LNCAP (cell line): ENCODE data around the gene TMEM69.

Experiments used
- TF ChIP-seq, protein P1 (sequence below): fragments of 450-650 bp; IDR thresholded peaks from 2 replicates; pipeline ENCODE4 v1.5.1; 2017; ENCODE audit warnings: mild to moderate bottlenecking

TMEM69 gene, protein sequence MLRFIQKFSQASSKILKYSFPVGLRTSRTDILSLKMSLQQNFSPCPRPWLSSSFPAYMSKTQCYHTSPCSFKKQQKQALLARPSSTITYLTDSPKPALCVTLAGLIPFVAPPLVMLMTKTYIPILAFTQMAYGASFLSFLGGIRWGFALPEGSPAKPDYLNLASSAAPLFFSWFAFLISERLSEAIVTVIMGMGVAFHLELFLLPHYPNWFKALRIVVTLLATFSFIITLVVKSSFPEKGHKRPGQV

DNA sequence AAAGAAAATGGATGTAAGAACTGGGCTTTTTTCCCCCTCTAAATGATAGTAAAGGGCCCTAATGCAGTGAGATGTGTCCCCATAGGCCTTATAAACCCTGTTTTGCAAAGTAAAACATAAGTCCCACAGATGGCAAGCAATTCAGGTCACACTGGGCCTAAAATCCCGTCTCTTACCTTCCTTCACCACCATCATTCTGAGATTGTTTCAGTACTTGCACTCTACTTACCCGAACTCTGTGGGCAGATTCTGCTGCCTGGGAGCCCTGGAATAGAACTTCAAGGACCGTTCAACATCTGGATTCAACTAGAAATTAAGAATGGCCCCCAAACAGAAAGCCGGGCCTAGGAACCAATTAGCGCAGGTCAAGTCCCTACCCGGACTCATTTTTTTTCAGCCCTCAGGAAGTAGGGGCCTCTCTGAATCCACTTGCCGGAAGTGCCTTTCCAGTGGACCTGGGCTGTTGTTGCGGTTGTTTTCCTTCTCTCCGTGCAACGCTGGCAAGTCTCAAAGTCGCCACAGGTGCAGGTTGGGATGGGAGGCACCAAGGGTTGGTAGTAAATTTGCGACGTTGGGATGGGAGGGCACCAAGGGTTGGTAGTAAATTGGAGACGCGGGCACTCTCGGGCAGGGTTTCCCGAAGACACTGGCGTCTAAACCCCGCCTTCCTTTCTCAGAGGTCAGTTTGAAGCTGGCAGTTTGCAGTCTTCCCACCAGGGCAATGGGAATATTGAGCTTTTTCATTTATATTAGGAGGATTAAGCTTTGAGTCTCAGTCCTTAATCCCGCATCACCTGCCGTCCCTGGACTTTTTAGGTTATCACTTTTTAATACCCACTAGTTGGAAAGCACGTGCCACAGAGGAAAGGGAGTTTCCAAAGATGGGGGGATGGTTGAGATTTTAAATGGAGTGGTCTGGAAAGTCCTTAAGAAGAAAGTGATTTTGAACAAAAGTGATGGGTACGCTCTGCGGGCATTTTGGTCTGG is at the start of gene TMEM69:
Gene TMEM69 (plus strand): TSS at position 428 of the 987 bp plus-strand sequence. CDS start 2,888 bp downstream, outside the sequence.
- TF ChIP-seq, protein P1, sequence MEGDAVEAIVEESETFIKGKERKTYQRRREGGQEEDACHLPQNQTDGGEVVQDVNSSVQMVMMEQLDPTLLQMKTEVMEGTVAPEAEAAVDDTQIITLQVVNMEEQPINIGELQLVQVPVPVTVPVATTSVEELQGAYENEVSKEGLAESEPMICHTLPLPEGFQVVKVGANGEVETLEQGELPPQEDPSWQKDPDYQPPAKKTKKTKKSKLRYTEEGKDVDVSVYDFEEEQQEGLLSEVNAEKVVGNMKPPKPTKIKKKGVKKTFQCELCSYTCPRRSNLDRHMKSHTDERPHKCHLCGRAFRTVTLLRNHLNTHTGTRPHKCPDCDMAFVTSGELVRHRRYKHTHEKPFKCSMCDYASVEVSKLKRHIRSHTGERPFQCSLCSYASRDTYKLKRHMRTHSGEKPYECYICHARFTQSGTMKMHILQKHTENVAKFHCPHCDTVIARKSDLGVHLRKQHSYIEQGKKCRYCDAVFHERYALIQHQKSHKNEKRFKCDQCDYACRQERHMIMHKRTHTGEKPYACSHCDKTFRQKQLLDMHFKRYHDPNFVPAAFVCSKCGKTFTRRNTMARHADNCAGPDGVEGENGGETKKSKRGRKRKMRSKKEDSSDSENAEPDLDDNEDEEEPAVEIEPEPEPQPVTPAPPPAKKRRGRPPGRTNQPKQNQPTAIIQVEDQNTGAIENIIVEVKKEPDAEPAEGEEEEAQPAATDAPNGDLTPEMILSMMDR: no peak

DNA sequence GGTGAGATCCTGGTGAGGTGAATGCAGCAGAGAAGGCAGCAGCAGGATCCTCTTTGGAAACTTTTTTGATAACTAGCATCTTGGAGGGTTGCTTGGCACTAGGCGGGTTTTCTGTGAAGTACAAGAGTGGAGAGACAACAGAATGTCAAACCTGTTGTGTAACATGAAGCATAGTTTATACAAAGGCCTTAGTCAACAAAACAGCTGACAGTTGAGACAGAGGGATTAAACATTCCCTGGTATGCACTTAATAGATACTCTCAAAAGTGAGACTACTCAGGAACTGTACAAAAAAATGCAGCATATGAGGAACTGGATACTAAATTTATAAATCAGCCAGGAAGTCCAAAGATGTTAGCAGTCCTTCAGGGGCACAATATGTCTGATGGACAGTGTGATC is 47.7 kb upstream of the TMEM69 start:
- TF ChIP-seq, protein P1: no peak

DNA sequence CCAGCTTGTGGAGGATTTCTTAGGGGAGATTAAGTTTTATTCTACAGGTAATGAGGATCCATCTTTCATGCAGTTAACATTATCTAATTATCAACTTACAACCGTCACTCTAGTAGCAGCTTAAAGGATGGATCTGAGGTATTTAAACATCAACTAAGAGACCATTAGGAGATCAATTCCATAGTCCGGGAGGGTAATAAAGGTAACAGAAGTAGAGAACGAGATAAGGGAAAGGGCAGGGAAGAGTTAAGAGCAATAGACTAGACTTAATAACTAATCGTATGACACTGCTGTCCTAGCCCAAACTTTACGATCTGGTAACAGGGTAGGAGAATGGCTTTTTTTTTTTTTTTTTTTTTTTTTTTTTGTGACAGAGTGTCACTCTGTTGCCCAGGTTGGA is 44.7 kb upstream of the TMEM69 start:
- TF ChIP-seq, protein P1: no peak

DNA sequence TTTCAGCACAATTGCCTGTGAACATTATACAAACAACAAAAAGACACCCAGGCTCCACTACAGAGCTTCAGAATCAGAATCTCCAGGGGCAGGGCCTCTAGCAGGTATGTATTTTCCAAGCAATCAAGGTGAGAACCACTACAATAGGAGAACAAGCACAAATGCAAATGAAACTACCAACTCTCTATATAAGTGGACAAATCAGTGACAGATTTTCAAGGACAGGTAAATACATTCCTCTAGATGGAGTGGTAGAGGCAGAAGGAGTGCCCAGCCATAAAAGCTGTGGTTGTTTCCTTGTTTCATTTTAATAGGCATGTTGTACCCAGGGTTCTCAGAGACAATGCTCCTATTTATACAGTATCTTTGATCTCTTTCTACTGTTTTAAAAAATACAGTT is 44.0 kb upstream of the TMEM69 start:
- TF ChIP-seq, protein P1: peak; percentile 61

DNA sequence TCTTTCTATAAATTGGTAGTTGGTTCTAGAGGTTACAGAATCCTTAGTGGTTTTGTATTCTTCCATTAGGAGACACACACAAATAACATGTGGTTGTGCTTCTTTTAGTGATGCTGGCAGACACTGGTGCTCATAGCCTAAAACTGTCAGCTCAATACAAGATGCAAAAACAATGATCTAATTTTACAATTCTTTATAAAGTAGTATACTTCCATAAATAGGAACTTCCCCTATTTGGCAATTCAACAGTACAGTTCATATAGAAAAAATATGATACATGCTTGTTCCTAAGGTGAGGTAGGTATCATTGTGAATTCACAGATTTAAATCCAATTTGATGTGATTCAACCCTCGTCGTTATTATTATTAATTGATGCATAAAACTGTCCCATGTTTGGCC is 43.3 kb upstream of the TMEM69 start:
- TF ChIP-seq, protein P1: no peak

DNA sequence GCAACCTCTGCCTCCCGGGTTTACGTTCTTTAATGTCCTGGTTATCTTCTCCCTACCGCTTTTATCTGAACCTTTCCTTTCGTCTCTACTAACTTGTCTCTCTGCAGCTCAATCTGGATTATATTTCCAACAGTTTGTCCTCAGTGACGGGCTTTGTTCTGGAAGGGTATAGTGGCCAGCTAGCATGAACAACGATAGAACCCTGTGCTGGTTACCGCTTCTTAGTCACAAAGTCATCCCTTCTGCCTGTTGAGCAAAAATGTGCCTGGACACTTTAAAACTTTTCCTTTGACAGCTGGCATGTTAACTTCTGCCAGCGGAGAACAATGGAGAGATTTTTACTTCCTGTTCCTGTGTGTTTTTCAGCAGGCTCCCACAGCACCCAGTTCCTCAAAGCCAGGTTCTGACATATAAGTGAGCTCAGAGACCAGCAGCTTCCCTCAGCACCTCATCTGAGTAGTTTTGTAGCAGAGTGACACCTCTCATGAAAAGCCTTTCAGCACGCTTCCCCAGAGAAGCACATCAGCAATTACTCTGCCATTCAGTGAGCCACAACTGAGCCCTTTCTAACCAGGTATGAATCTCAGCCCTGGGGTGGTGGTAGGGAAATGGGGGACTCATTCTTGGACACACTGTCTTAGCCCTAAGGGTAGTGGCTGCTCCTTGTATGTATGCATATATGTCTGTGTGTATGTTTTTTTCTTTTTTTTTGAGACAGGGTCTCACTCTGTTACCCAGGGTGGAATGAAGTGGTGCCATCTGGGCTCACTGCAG is 40.5 kb upstream of the TMEM69 start:
- TF ChIP-seq, protein P1: no peak
